Islet precursor cell (in vitro differentiated cells): ENCODE measurements around the gene CROT.

Experiments used
- DNase-seq: peaks from one replicate; pipeline ENCODE4 v3.0.0-alpha.2; 2018

Gene CROT

DNA sequence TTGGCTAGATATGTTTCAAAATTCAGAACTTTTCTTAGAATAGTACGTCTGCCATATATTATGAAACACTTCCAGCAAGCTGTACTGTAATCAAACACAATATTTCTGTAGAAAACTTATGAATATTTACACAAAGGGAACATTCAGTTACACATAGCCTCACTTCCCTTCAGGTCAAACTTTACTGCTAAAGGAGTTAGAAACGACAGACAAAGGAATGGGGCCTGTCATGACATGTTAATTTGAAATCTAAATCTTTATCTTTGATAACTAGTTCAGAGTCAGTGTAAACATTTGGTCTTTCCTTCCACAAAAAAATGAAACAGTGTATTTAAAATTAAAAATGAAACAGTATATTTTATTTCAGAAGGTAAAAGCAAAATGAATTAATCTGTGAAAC lies 1.0 kb upstream of the CROT start:
- DNase-seq, result no peak

GRCh38 chr7:87345962-87346371 lies 503 bp downstream of the CROT start:
- DNase-seq, result no peak

DNA sequence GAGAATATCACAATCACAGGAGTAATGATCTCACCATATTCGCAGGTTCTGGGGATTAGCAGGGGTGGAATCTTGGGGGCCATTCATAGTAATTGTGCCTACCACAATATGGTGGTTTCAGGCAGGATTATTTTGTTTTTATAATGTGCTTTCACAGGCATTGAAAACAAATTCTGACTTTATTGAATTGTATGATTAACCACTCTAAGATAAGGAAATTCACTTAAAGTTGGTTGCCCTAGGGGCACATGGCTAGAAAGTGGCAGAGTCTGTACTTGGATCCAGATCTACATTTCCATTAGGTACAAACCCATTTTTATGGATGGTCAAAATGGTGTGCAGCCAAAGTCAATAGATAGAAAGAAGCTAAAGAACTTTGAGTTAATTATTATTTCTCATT lies 1.7 kb downstream of the CROT start:
- DNase-seq, result no peak

DNA sequence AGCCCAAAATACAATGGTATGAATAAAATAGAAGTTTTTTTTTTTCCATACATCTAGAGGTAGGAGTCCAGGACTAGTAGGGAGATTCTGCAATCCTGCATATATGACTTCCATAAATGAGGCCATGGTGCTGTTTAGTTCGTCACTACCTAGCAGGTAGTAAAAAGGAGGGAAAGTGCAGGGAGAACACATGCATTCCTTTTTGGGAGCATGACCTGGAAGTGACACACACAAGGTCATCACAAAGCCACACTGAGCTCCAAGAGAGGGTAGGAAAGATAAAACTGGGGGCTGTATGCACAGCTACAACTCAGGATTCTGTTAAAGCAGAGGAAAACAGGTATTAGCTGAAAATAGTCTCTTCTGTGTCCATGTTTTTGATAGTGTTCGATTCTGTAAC lies 2.2 kb downstream of the CROT start:
- no peak for DNase-seq

- no peak for DNase-seq
These were observed 9.3 kb downstream of the CROT start for GRCh38 chr7:87354749-87355148.

DNA sequence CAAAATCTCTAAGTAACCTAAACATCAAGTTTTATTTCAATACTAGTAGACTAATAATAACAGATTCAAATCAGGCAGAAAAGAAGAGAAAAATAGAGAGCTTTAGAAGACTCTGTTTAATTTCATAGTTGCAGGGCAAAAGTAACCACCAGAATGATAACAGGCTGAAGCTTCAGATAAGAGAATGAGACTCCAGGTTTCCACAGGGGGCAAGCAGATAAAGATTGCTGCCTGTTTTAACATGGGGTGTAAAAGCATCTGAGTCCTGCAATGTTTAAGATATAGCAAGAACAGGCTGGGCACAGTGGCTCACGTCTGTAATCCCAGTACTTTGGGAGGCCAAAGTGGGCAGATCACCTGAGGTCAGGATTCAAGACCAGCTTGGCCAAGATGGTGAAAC lies 11.0 kb downstream of the CROT start:
- no peak for DNase-seq

- DNase-seq, result no peak
These were observed 13.9 kb downstream of the CROT start for GRCh38 chr7:87359366-87359765.

GRCh38 chr7:87361320-87361719 lies 15.9 kb downstream of the CROT start:
- no peak for DNase-seq

DNA sequence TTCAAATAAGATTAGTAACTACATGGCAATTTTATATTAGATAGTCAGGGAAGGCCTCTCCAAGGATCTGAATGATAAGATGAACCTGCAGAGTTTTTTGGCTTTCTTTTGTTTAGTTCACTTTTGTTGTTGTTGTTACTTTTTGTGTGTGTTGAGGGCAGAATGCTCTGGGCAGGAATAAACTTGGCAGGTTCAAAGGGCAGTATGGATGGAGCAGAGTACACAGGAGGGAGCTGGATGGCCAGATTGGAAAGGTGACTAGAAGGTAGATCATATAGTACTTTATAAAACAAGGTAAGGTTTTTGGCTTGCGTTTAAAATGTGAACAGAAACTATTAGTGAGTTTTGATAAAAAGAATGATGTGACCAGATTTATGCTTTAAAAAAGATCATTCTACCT lies 17.9 kb downstream of the CROT start:
- DNase-seq, result no peak

DNA sequence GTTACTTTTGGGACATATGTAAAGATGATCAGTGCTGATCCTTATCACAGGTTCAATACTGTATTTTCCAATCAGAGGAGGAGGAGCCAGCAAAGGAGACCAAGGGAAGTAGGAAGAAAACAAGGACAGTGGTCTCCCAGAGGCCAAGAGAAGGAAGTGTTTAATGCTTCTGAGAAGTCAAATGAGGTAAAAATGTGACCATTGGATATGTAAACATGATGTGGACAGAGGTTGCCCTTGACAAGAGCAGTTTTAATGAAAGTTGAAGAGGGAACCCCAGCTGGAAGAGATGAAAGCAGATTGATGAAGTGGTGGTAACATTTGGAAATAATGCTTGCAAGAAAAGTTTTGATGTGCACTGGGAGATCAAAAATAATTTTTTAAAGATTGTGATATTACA lies 18.8 kb downstream of the CROT start:
- DNase-seq, result no peak

DNA sequence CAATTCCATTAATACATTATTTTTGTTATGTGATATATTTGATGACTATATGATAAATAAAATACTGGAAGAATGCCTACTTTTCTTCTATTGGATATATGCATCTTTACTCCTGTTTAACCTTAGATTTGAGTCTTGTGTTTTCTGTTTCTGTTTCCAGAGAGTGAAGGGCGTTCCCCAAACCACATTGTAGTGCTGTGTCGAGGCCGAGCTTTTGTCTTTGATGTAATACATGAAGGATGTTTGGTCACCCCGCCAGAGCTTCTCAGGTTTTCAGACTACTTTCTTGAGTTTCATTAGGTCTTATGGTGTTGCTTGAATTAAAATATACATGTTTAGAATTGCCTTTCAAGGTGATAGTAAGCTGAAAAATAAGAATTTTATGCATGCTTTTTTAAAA lies 23.8 kb downstream of the CROT start:
- no peak for DNase-seq

- DNase-seq, result no peak
These were observed 25.3 kb downstream of the CROT start for GRCh38 chr7:87370660-87371180.

GRCh38 chr7:87375662-87376435 lies 30.4 kb downstream of the CROT start:
- no peak for DNase-seq

DNA sequence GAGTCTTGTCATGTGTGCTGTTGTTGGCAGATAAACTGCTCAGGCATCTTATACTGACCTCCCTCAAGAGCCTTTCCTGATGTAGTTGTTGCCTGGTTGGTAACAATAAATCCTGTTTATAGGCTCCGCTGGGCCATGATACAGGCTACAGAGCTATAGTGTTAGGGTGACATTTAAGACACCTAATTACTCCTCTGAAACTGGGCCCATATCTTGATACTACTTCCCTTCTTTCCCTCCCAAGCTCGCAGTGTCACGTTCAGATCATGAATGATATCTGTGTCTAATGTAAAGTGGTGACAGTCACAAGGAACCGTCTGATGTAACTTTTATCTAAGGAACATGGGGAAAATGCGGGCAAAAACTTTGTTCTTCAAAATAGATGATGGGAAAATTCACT lies 35.4 kb downstream of the CROT start:
- no peak for DNase-seq

GRCh38 chr7:87391020-87391701 lies 45.7 kb downstream of the CROT start:
- DNase-seq, result no peak

- DNase-seq, result no peak
These were observed 50.1 kb downstream of the CROT start for GRCh38 chr7:87395442-87396020.

GRCh38 chr7:87398446-87398845 lies 53.0 kb downstream of the CROT start:
- DNase-seq, result no peak

DNA sequence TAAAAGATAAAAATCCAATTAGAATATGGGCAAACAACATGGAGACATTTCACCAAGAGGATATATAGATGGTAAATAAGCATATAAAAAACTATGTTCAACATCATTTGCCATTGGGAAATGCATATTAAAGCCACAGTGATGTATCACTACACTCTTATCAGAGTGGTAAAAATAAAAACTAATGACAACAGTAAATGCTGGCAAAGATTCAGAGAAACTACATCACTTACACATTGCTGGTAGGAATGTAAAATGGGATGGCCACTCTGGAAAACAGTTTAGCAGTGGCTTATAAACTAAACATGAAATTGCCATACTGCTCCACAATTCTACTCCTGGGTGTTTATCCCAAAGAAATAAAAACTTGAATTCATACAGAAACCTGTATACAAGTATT lies 59.2 kb downstream of the CROT start:
- no peak for DNase-seq

GRCh38 chr7:87411186-87411585 lies 65.7 kb downstream of the CROT start:
- DNase-seq, result no peak

GRCh38 chr7:87413029-87413428 lies 67.6 kb downstream of the CROT start:
- no peak for DNase-seq

GRCh38 chr7:87413951-87414793 lies 68.7 kb downstream of the CROT start:
- DNase-seq, result peak; percentile 75

- no peak for DNase-seq
These were observed 69.3 kb downstream of the CROT start for GRCh38 chr7:87414794-87415188.
